Activated CD4-positive, alpha-beta T cell treated with anti-CD3 and anti-CD28 coated beads, Interleukin-2, Interleukin-4, amounts not matched to agents 100 ng/mL and 50 ng/mL, durations not matched to agents 16 hours and 8 hours (primary cell): ENCODE results near the gene CNTNAP1.

ENCODE experiments used
- DNase-seq: peaks from one replicate; pipeline ENCODE4 v3.0.0-alpha.2; 2020; ENCODE audit warnings: low spot score

The CNTNAP1 gene

DNA sequence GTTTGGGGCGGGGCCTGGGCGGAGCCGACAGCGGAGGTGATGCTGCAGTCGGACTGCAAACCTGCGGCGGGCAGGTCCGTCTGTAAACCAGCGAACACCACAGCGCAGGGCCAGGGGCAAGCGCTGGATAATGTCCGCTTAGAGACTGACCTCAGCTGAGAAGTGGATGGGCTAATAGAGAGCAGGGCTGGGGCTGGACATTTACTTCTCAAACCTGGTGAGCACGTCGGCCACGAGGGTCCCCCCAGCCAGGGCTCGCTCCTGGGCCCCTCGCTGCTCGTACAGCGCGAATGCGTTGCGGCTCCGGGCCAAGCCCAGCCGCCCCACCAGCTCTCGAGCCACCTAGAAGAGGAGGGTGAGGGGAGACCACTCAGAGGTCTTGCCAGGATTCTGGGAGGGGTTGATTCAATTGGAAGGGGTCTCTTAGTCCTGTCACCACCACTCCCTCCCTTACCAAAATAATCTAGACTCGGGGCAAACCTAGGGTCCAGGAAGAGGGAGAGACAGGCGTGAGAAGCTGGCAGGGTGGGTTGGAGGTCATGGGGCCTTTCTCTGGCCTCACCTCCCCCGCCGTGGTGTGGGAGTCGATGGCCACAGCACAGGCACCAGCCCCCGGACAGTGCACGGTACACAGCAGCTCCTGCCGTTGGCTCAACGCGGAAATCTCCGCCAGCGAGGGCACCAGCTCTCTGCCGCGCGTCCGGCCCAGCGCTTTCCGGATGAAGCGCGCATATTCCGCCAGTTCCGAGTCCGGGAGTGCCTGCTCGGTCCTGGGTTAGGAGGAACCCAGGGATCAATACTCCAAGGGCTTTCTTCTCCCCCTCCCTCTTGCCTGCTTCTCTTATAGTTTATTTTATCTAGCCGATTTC lies 11.3 kb upstream of the CNTNAP1 start:
- no peak for DNase-seq

DNA sequence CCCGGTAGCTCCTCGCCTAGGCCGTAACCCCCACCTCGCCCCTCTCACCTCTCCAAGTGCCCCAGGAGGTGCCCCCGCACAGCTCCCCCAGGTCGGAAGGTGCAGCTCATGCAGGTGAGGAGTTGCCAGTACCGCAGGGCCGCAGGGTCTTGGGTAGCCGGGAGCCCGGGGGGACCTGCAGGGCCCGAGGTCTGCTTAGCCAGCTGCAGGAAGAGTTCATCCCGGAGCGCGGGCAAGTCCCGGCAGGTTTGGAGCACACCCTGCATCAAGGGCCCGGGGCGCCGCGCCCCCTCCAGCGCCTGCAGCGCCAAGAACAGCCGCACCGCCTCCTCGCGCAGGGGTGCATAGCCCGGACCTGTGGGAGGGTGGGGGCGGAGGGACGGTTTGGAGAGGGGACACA lies 10.3 kb upstream of the CNTNAP1 start:
- no peak for DNase-seq

DNA sequence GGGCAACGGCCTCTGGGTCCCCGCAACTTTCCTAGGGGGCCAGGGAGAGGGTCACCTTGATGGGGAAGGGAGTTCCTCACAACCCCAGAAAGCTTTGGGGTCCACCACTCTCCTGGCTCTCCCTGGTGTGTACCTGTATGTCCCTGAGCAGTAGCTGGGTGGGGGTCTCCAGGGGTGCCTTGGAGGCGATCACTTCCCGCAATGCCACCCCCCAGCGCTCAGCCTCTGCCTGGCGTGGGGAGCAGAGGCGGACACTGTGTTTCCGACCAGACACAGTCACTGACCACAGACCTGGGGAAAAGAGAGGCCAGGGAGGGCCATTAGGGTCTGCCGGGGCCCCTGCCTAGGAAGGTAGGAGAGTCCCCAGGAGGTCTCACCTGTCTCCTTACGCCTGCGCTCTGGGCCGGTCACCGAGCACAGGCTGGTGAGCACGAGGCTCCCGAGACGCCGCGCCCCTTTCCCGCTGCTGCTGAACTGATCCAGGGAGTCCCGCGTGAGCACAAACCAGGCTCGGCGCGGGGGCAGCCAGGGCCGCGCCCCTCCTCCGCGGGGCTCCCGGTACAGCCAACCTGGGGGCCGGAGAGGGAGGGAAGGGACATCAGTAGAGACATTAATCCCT lies 9.0 kb upstream of the CNTNAP1 start:
- DNase-seq, result no peak

GRCh38 chr17:42673885-42674754 lies 8.2 kb upstream of the CNTNAP1 start:
- DNase-seq, result no peak

DNA sequence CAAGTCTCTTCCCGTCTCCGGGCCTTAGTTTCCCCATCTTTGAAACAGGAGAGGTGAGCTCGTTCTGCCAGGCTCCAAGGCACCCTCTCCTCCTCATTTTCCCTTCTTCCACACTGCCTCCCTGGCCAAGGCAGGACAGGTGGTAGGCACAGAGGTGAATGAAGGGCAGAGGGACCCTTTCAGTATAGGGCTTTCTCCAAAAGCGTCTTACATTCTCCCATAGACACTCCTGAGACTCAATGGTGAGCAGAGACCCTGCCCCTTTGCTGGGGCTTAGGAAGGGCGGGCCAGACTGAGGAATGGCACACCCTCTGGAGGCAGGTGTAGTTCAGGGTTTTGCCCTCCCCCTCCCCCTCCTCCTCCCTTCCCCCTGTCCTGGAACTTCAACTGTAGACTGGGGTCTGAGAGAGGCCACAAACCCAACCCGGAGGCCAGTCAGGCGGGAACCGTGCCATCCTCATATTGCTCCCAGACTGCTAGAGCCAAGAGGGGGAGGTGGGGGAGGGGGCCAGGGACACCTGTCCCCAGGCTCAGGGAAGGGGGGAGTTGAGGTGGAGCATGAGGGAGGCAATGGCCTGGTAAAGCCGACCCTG lies 7.5 kb upstream of the CNTNAP1 start:
- no peak for DNase-seq

DNA sequence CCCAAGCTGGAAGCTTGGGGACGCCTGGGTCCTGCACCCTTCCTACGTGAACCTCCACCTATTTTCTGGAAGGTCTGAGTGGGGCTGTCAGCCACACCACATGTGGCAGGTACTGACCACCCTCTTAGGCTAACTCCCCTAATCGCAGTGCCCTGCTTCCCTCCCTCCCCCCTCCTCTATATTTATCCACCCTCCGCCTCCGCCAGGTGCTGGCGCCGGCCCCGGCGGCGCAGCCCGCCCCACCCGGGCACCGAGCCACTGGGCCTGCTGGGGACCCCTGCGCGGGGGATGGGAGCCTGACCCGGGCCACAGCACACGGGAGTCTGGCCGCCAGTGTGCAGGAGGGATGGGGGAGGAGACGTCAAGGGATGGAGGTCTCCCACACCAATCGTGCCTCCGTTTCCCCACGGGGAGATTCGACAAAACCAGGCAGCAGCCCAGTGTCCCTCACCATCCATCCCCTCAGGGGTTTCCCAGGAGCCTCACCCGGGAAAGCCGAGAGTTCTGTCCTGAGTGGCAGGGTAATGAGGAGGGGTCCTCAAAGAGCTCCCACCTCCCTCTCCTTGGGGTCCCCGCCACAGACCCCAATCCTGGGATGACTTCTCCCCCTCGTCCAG lies 6.9 kb upstream of the CNTNAP1 start:
- no peak for DNase-seq

- DNase-seq, result no peak
Observed at GRCh38 chr17:42675965-42676423, 6.3 kb upstream of the CNTNAP1 start.

DNA sequence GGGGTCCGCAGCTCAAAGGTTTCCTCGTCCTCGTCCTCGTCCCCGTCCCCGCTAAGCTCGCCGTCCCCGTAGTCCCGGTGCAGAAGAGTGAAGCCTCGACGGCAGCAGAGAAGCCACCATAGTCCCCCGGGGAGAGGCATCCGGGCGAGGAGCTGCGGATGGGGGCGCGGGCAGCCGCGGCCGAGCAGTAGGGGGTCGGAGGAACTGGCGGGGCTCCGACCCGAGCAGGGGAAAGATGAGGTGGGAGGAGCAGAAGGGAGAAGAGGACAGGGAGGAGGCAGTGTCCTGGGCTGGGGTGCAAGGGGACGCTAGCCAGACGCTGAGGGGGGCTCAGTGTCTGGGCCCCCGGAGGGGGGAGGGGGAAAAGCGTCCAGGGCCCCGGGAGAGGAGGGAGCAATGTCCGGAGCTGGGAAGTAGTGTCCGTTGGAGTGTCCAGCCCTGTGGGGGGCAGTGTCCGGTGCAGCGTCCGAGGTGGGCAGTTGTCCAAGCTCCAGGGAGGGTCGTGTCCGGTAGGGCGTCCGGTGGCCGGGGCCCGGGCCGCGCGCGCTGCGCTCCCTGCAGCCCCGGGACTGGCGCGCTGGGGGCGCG lies 5.8 kb upstream of the CNTNAP1 start, which contains the start of gene PLEKHH3:
Gene PLEKHH3, minus strand, starts transcription at position 571 of the 588 bp plus-strand sequence. Its CDS starts 431 bp downstream, at position 140.
- DNase-seq, result no peak

DNA sequence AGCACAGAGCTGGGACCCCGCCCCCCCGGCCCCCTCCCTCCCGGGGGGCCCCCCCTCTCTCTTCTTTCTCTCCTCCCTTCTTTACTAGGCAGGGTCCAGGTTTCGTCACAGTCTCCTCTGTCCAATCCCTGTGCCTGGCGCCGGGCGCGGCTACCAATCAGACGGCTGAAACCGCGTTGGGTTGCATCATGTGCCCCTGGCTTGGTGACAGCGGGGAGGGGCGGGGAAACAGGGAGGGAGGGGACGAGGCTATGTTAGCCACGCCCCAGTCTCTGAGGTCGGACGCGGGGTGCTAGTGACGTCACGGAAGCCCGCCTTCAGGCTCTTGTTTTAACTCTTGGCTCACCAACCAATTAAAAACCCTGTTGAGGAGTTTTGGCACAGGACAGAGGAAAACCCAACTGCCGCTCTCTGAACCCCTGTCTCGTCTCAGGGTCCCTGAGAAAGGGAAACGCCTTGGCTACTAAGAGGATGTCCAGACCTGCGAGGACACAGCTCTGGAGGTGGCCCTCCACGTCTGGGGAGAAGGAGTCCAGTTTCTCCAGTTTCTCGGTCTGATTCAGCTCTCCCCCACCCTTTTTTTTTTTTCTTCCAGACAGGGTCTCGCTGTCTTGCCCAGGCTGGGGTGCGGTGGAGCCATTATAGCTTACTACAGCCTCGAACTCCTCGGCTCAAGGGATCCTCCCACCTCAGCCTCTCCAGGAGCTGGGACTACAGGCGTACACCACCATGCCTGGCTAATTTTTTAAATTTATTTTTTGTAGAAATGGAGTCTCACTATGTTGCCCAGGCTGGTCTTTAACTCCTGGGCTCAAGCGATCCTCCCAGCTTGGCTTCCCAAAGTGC lies 5.1 kb upstream of the CNTNAP1 start:
- peak; percentile 99 for DNase-seq

DNA sequence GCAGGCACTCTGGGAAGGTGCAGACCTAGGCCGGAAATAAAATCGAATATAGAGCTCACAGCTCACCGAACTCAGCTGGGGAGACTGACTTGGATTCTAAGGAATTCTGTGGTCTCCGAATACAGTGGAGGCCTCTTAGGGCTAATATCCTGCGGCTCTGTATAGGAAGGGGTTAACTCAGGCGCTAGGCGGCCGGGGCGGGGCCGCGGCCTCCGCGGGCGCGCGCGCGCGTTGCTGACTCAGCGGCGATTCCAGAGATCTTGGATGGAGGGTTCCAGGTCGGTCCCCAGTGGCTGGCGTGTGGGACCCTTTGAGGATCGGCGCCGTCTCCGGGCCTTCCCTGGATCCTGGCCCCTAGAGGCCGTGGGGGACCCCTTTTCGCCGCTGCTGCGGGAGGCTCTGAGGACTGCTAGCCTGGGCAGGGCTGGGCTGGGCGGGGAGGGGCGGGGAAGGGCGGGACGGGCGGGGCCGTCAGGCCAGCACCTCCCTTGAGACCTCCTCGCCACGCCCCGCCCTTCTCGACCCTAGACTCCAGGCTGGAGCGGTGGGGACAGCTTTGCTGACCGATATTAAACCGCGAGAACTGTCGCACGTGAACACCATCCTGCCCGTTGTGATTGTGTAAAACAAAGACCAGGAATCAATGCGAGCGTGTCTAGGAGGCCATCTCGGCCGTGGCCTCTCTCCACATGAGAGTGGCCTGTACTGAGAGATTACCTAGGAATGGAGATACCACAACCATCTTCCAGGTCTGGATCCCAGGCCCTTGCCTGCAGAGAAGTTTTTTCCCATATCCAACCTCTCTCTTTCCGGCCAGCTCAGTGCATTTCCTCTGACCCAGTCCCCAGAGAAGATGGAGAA lies 4.2 kb upstream of the CNTNAP1 start:
- DNase-seq, result peak; percentile 69

GRCh38 chr17:42678951-42679491 lies 3.3 kb upstream of the CNTNAP1 start:
- DNase-seq, result peak; percentile 61

DNA sequence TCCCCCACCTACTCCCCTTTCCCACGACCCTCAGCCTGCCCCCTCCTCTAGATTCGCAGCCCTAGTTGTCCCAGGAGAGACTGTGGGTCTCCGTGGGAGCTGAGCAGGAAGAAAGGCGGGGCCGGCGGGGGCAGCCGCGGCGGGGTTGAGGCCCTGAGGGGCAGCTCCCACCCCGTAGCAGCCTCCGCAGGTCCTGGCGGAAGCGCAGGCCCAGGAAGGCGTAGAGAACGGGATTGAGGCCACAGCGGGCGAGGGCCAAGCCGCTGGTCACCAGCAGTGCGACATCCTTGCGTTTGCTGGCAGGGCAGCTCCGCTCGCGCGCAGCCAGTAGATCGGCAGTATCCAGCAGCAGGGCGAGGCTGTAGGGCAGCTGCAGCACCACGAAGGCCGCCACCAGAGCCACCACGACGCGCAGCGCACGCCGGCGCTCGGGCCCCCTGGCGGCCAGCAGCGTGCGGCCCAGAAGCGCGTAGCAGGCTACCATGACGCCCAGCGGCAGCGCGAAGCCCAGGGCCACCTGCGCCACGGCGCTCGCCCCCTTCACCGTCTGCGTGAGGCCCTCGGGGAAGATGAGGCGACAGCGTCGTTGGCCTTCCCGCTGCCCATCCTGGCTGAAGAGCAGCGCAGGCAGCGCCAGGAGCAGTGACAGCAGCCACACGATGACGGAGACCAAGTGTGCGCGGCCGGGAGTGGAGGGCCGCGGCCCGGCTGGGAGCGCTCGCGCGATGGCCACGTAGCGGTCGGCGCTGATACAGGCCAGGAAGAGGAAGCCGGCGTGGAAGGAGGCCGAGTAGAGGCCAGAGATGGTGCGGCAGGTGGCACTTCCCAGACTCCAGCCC lies 2.6 kb upstream of the CNTNAP1 start:
- DNase-seq, result peak; percentile 73

GRCh38 chr17:42680331-42680808 lies 2.0 kb upstream of the CNTNAP1 start:
- DNase-seq, result no peak

DNA sequence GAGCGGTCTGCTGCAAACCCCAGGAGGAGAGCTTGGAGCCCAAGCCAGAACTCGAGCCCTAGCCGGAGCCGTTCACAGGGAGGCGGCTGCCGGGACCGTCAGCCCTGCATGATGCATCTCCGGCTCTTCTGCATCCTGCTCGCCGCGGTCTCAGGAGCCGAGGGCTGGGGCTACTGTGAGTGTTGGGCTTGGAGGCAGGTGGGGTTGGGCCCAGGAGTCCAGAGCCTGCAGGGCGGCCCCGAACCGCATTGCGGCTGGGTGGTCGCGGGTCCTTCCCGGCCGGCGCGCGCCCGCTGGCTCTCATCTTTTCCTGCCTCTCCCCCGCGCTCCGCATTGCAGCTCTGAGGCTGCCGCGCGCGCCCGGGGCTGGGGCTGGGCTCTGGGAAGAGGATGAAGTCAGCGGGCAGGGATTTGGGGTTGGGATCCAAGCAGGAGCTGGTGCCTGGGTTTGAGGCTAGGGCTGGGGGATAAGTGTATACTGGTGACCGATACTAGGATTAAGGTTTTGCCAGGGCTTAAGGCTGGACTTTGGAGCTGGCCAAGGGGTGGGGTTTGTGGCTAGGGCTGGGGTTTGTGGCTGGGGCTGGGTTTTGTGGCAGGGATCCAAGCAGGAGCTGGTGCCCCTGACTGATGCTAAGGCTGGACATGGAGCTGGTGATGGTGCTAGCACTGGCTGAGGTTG lies 532 bp downstream of the CNTNAP1 start:
- DNase-seq, result no peak

DNA sequence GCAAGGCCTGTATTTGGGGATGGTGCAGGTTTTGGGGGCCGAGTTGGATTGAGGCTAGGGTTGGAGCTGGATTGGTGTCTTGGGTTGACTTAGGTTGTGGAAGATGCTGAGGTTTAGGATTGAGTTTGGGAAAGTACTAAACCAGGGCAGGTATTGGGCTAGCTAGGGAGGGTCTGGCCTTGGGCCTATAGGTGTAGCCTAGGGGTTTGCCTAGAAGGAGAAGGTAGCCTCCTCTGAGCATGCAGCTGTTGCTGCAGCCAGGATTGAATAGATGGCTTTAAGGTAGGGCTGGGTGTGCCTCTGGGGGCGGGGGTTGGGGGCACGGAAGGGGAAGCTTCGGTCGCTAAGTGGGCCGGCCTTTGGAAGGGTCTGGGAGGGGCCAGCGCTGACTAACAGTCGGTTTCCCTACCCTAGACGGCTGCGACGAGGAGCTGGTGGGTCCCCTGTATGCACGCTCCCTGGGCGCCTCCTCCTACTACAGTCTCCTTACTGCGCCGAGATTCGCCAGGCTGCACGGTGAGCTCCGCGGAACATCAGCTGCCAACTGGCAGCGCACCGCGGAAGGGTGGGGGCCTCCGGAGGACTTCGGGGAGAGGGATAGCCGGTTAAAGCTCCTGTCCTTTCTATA lies 1.2 kb downstream of the CNTNAP1 start:
- no peak for DNase-seq

- no peak for DNase-seq
Observed at GRCh38 chr17:42684929-42685556, 2.7 kb downstream of the CNTNAP1 start.
